Central memory CD4-positive, alpha-beta T cell (primary cell): ENCODE measurements around the gene PCSK9.
A peak's percentile ranks its signal among the peaks of the same experiment; 100 is the strongest.
"Not testable (repeated sequence)": the region's sequence is repeated elsewhere in the genome, so short reads cannot be mapped to it uniquely, and the experiment has no call there.

Source experiments
- DNase-seq: peaks from one replicate; pipeline ENCODE4 v3.0.0; 2022

Gene PCSK9

DNA sequence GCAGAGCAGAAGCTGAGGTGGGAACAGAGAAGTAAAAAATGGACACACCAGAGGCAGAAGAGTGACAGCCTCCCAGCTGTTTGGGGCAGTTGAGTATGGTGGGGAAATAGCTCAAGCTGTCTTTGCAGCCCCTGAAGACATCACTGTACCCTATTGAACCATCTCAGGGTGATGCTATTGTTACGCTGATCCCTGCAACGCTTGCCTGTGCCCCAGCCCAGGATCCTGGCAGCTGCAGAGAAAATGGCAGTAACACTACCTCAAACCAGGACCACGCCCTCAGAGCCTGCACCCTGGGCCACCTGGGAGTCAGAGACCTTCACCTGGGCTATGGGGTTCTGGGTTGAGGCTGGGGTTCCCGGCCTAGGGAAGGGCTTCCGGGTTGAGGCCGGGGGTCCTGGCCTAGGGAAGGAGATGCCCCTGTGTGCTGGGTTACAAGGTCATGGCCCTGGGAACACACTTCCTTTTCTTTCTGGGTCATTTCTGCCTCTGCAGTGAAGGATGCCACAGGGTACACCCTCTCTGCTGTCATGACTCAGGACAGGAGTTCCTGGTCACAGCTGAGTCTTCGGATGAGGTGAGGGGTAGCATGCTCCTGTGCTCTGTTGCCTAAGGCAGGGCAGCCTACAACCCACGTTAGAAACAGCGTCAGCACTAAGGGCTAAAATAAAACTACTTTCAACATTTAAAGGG is 29.0 kb upstream of the PCSK9 start:
- DNase-seq = no peak

DNA sequence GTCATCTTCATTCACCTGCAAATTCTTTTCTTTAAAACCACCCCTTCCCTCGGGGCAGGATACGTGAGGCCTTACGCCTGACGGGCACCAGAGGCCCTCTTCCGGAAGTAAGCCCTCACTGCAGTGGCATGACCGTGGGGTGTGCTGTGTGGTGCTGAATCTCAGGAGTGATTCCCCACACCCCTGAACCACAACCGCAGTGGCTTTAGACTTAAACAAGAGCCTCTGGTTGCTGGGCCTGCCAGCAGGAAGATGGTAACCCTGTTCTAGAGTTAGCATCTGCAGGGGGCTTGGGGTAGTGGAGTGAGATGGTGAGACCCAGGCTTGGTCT is 28.5 kb upstream of the PCSK9 start:
- DNase-seq = no peak

DNA sequence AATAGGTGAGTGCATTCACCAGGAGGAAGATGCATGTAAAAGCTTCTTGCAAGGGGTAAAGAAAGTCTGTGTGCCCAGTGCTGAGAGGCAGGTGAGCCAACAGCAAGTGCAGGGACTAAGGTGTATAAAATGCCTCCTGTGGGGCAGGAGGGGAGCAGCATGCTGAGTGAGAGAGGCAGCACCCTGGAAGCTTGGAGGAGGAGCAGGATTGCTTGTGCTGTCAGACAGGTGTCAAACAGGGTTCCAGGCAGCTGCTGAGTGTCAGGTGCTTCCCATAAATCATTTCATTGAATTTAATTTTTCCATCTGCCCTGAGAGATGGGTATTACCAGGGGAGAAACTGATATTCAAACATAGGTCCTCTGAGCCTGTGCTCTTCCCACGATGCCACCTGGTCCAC is 26.7 kb upstream of the PCSK9 start:
- no peak for DNase-seq

DNA sequence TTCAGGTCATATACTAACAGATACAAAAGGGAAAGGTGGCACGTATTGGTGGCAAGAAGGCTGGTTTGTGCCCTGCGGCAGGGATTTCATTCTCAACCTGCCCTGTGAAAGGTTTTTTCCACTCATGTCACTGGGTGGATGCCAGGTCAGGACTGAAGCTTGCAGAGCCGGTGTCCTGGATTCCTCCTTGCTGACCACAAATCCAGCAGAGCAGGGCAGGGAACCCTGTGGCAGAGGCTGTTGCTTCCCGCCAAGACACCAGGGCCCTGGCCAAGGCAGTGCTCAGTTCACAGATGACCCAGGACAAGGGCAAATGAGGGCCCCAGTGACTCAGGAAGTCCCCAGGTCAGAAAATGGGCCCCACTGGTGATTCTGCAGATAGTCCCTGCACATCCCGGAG is 24.2 kb upstream of the PCSK9 start:
- no peak for DNase-seq

DNA sequence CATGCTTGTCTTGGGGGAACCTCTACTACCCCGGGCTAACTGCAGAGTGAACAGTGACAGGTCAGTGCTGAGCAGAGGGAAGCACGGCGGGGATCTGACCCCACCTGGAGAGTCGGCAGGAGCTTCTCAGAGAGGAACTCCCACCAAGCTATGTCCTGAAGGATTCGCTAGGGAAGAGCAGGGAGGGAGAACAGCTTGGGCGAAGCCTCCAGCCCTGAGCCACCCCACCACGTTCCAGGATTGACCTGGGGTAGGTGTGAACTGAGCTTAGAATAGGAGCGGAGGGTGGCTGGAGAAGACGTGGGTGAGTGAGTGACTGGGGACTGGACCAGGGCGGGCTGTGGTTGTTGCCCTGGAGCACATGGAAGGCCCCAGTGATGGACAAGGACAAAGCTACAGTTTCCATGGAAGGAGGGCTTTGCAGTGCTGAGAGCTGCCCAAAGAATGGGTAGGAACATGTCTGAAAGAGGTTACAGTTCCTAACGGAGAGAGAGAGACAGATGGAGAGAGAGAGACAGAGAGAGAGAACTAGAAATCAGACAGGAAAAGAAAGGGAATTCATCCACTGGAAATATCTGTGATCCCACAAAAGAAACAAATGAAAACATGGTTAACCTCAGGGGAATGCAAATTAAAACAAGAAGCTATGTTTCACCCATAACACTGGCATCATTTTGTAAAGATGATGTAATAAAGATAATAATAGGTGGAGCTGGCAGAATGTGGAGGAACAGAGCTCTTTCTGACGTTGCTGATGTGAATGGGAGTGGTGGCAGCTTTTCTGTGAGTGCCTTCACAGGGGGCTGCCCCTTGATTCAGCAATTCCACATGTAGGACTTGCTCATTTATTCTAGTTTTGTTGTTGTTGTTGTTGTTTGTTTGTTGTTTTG is 23.4 kb upstream of the PCSK9 start:
- DNase-seq = no peak

DNA sequence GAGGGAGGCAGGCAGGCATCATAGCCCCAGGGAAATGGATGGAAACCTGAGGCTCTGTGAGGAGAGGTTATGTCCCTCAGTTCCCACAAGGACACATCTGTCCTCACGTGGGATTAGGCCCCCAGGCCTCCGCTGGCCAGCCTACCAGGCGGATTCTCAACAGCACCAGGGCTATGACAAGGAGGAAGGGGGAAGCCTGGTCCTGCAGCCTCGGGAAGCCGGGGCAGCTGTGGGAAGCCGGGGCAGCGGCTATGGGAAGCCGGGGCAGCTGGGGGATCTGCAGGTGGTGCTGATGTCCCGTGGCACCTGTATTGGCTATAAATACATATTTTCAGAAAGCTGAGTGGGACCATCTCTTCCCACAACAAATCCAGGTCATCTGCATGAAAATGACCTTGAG is 21.0 kb upstream of the PCSK9 start:
- DNase-seq = no peak

DNA sequence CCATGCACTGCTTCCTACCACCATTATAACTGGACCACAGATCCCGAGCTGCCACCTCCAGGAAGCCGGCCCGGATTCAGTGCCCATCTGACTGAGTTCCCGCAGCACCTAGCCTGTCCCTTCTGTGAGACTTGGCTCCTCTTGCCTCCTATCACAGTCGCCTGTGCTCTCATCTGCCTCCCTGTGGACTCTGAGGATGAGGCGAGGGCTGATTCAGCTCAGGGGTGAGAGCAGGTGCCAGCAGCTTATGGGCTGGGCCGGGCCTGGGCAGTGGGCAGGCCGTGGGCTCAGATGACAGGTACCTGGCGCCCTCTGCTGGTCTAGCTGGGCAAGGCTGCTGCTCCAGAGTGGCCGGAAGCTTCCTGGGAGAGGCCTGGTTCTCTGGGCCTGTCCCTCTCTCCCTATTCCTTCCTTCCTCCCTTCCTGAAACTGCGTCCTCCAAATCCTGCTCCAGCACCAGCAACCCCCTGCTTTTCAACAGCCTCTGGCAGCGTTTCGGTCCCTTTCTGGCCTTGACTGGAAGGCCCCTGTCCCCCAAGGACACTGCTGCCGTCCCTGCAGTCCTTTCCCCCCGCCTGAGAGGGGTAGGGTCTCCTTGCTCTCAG is 17.3 kb upstream of the PCSK9 start:
- DNase-seq = peak; percentile 34

DNA sequence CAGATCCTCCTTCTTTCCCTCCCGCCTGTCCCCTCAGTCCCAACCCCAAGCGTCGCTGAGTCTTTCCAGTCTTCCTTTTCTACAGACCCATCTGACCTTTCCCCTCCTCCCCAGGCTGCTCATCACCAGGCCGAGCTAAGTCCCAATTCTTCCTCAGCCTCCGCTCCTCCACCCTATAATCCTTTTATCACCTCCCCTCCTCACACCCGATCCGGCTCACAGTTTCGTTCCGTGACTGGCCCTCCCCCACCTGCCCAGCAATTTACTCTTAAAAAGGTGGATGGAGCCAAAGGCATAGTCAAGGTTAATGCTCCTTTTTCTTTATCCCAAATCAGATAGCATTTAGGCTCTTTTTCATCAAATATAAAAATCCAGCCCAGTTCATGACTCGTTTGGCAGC is 15.2 kb upstream of the PCSK9 start:
- not testable (repeated sequence) for DNase-seq

DNA sequence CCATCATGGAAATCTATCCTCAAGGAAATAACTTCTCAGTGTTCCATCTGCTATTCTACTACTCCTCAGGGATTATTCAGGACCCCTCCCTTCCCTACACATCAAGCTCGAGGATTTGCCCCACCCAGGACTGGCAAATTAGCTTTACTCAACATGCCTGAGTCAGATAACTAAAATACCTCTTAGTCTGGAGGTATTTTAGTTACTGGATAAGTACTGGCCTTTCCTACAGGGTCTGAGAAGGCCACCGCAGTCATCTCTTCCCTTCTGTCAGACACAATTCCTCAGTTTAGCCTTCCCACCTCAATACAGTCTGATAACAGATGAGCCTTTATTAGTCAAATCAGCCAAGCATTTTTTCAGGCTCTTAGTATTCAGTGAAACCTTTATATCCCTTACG is 12.7 kb upstream of the PCSK9 start:
- not testable (repeated sequence) for DNase-seq

DNA sequence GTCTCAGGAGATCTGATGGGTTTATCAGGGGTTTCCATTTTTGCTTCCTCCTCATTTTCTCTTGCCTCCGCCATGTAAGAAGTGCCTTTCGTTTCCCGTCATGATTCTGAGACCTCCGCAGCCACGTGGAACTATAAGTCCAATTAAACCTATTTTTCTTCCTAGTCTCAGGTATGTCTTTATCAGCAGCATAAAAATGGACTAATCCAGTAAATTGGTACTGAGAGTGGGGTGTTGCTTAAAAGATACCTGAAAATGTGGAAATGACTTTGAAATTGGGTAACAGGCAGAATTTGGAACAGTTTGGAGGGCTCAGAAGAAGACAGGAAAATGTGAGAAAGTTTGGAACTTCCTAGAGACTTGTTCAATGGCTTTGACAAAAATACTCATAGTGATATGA is 8.2 kb upstream of the PCSK9 start:
- DNase-seq = not testable (repeated sequence)

DNA sequence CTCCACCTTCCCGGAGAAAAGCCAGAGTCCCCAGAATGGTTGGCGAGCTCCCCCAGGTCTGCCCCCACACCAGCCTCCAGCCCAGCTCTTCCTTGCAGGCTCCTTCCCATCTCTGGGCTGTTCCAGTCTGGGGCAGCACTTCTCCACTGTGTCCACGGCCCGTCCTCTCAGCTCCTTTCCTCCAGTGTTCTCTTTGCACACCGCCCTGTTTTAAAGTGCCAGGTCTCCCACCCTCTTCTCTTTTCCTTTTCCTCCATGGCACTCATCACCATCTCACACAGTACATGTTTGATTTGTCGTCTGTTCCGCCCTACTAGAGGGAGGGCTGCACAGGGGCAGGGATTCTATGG is 6.1 kb upstream of the PCSK9 start:
- DNase-seq = no peak

DNA sequence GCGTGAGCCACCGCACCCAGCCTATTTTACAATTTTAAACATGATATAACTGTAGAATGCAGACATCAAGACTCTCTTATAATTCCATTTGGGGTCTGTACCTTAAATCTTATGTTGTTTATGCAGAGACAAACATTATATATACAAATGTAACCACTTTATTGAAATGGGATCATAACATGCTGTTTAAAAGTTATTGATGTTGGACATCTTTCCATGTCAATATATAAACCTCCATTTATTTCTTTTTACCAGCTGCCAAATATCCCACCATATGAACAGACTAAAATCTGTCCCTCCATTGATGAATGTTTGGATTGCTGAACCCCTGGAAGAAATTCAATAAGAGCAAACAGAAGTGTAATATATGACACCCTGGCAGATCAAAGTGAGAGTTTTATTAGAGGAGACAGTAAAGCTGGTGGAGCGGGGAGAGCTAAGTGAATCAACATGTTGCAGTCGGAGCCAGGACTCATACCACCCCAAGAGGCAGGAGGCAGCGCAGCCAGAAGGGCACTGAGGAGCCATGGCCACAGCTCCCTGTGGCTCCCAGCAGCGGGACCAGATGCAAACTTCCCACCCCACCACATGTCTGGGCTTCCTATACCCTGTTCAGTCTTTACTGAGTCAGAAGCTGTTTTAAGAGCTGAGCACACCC is 4.7 kb upstream of the PCSK9 start:
- DNase-seq = no peak

DNA sequence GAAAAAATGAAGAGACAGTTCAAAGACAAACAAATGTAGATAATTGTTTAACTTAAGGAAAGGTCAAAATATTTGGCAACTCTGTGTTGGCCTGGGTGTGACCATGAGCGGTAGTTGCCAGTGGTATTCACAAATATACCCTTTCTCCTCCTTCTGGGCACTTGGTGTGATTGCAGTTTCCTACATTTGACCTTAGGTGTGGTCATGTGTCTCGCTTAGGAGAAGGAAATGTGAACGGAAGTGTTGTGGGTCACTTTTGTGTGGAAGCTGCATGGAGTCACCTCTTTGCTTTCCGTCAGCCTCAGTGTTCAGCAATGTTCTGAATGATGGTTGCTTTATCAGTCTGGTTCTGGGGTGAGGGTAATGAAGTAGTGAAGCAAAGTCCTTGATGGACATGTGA is 3.4 kb upstream of the PCSK9 start:
- DNase-seq = no peak

DNA sequence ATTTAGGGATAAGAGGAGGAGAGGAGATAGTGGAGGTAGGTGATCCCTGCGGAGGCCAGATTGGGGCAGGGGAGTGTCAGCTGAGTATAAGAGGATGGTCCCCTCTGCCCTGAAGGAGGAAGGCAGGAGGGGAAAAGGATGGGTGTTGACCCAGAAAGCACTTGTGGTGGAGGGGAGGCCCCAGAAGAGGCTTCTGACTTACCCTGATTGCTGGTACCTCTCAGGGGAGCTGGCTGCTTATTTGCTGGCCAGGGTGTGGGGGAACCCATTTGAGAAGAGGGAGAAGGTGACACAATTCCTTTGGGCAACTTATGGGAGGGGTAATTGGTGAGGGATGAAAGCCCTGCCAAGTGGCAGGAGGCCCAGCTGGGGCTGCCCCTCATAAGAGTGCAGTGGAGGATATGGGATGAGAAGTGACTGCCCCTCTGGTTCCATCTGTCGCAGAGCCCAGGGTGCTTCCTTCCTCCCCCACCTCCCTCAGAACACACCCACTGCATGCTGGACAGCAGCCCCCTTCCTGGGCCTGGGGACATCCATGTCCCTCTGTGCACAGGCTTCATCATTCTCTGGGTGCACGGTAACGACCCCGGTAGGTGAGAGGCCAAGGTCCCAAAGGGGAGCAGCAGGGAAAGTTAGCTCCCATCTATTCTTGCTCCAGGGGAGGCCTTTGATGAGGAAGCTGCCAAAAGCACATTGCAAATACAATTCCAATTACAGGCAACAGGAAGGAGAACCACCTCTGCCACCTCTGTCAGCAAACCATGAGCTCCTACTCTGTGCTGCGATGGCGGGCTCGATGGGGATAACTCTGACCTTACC is 1.4 kb upstream of the PCSK9 start:
- no peak for DNase-seq

DNA sequence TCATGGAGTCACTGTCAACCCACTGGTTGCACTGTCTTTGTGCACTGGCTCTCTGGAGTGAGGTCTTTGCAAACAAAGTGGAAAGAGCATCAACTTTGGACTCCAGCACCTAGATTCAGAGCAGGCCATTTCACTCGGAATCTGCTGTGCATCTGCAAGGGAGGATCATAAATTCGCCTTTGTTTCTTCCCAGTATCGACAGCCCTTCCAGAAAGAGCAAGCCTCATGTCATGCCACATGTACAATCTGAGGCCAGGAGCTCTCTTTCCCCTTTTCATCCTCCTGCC is 853 bp upstream of the PCSK9 start:
- no peak for DNase-seq

DNA sequence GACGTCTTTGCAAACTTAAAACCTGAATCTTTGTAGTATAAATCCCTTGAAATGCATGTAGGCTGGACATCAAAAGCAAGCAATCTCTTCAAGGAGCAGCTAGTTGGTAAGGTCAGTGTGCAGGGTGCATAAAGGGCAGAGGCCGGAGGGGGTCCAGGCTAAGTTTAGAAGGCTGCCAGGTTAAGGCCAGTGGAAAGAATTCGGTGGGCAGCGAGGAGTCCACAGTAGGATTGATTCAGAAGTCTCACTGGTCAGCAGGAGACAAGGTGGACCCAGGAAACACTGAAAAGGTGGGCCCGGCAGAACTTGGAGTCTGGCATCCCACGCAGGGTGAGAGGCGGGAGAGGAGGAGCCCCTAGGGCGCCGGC is 390 bp upstream of the PCSK9 start:
- no peak for DNase-seq

DNA sequence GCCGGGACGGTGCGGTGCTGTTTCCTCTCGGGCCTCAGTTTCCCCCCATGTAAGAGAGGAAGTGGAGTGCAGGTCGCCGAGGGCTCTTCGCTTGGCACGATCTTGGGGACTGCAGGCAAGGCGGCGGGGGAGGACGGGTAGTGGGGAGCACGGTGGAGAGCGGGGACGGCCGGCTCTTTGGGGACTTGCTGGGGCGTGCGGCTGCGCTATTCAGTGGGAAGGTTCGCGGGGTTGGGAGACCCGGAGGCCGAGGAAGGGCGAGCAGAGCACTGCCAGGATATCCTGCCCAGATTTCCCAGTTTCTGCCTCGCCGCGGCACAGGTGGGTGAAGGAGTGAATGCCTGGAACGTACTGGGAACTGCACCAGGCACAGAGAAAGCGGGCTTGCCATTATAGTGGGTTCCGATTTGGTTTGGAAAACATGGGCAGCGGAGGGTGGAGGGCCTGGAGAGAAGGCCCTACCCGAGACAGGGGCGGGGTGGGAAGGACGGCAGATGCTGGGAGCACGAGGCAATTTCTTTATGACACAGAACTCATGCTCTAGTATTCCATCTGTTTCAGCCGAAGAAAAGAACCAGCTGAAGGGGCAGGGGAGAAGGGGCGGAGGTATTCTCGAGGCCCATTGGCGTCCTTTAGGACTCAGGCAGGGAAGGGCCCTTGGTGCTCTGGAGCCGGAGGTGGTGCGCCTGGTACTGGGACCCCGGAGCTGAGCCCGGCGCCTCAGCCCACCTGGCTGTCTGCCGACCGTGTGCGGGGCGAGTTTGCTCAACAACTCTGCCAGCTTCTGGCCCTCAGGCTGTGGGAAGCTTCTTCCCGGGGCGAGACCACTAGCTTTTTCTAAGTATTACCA is 960 bp downstream of the PCSK9 start:
- no peak for DNase-seq

DNA sequence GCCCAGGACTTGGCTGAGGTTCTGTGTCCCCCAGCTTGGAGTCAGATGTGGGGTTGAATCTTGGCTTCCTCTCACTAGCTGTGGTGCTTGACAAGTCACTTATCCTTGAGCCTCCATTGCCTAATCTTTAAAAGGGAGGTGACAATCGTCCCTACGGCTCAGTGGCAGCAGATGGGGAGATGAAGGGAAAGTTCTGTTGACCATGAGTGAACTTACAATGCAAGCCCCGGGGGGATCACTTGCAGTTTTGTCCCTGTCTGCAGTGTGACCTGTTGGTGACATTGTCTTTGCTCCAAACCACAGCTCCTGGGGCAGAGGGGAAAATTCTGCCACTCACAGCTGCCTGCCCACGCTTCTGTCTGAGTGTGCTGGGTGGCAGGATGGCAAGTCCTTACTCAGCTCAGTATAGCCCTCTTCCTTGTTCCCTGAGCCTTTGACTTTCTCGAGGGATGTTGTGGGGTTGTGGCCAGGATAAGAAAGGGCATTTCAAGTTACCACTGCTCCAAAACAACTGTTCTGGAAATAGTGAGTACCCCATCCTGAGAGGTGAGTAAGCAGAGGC is 1.7 kb downstream of the PCSK9 start:
- DNase-seq = no peak

DNA sequence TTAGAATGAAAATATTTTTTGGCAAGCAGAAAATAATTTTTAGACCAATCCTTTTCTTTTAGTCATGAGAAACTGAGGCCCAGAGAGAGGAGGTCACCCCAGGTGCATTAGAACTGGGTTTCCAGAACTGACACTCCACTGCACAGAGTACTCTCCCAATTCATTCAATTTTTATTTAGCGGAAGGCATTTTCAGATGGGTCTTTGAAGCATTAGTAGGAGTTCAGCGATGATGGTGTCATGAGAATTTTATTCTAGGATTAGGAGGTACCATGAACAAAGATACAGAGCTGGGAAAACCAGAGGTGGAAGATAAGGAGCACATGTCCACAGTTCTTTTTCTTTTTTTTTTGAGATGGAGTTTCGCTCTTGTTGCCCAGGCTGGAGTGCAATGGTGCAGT is 2.3 kb downstream of the PCSK9 start:
- DNase-seq = no peak

DNA sequence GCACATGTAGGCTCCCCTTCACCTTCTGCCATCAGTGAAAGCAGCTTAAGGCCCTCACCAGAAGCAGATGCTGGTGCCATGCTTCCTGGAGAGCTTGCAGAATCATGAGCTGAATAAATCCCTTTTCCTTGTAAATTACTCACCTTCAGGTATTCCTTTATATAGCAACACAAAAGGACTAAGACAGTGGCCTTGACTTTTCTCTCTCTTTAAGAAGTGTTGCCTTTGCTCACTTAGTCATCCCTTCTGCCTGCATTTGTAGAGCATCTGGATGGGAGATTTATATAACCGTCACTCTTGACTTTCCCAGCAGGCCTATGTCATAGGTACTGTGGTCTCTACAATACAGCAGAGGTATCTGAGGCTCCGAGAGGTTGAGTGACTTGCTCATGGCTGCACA is 3.7 kb downstream of the PCSK9 start:
- no peak for DNase-seq

DNA sequence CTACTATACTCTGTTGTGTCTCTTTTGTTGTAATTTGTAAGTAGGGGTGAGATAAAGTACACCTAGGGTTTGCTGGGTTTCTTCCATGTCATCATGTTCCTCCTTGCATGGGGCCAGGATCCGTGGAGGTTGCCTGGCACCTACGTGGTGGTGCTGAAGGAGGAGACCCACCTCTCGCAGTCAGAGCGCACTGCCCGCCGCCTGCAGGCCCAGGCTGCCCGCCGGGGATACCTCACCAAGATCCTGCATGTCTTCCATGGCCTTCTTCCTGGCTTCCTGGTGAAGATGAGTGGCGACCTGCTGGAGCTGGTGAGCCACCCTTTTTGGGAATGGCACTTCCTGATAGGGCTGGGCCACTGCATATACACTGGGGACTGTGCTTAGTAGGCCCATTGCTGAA is 4.4 kb downstream of the PCSK9 start:
- no peak for DNase-seq
